ENCODE data around the gene MRPL39. TPM values are rescaled to one million over a fixed set of nuclear protein-coding genes. Genes with fewer than 3 reads are reported as not detected.

Gene MRPL39
- total RNA-seq: 10 to 100 TPM; 49.9 to 67.3 TPM

DNA sequence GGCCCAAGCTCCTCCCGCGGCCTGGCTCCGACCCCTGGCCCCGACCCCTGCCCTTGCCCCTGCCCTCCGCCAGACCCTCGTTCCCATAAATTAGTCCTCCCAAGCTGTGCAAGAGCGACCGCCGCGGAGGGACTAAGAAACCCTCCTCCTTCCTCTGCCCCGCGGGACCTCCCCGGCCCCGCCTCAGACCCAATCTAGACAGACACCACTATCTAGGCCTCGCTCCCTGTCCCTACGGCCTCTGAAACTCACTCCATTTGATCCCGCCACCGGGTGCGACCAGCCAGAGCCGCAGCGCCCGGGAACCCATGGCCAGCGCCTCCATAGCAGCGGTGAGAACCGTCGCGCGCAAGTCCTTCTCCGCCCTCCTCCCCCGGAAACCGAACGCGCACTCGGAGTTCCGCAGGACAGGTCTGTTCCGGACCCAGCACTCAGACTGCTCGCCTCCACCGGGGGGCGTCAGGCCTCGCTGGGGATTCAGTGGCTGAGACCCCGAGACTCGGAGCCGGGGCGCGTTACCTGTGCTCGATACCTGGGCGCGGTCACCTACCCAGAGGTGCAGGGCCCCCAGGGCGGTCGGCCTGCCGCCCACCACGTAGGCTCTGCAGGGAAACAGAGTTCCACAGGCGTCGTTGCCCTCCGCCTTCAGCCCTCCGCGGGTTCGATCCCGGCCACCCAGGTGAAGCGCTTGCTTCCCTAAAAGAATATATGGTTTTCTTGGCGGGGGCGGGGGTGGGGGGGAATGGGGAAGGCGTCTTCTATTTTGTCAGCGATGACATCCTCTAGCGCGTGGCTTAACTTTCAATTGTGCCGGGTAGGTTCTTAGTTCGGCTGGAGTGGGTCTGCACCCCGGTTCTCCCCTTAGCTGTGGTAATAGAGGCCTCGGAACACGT, at the start of gene MRPL39:
MRPL39 (minus strand) TSS at position 331 of the 893 bp plus-strand sequence; CDS start at position 325, 6 bp downstream.

DNA sequence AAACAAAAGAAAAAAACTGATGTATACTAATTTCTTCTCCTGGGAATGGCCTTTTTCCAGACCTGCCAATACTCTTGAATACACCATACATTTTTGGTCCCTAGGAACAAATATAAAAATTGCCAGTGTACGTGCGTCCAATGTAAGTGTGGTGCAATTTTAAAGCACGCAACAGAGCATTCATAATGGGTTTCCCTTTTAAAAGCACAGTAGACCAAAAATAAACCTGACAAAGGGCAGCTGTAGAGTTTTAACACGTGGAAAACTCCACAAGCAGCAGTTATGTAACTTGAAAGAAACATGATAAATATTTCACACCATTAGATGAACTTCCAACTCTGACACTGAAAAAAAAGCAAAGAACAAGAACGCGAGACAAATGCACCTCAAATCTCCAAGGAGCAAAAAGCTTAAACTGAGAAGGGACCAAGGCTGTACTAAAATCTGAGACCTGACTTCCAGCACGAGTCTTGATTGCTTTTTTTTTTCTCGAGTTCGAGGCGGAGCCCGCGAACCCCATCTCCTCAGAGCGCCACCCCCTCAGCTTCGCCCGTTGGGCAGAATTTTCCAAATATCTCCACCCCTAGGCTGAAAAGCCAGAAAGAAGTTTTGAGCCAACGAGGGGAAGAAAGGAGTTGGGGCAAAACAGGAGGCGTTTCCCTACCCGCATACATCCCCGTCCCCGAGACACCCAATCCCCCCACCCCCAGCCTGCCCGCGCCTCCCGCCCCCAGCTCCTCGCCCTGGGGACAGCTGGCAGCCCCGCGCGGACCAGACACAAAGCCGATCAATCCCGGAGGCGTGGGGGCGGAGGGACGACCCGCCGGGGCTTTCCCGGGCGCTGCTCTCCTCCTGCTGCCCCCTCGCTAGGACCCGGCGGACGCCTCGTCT, 31.6 kb upstream of the MRPL39 start, which contains the start of gene JAM2:
JAM2 (plus strand) TSS at position 599 of the 891 bp plus-strand sequence. CDS start 564 bp downstream, outside the sequence.

Other genes with a start within 250 kb of the MRPL39 start
- under 1 TPM in 1 of 2 donors, not detected in 1; under 0.01 TPM for gene JAM2, start 31.8 kb upstream of the MRPL39 start, total RNA-seq
- 10 to 100 TPM; 45.1 to 46.6 TPM for gene ATP5PF, start 127.4 kb upstream of the MRPL39 start, total RNA-seq
- gene GABPA, start 127.5 kb upstream of the MRPL39 start, total RNA-seq: 10 to 100 TPM; 12.0 to 12.3 TPM